ENCODE results near the gene NTF3.

The NTF3 gene

DNA sequence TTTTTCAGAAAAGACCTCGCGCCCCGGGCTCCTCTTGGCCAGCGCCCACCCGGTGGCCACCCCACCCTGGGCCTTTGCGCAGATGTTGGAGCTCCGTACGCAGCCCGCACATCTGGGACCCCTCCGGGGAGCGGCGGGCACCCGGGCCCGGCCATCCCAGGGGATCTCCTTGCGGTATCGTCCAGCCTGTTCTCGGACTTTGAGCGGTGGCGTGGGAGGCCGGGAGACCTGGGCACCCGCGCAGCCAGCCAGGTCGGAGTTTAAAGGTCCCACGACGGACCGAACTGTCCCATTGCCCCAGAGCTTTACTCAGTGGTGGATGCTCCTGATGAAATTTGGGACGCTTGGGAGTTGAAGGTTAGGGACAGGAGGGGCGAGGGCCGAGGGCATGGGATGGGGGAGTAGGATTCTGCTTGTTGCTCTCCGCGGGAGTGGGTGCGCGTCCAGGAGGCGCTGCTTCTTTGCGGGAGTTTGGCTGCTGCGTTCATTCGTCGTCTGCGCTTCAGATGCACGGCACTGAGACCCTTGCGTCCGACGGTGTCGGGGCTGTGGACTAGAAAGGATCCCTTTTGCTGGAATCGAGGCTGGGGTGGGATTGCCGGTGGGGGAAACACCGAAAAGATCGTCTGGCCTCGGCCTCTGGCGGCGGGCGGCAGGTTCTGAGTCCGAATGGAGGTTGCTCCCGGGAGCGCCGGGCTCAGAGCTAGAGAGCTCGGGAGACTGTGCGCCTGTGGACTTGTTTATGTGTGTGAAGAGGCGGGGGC is 1.4 kb downstream of the NTF3 start:
- no peak for DNase-seq (ENCODE audit: low read depth)

DNA sequence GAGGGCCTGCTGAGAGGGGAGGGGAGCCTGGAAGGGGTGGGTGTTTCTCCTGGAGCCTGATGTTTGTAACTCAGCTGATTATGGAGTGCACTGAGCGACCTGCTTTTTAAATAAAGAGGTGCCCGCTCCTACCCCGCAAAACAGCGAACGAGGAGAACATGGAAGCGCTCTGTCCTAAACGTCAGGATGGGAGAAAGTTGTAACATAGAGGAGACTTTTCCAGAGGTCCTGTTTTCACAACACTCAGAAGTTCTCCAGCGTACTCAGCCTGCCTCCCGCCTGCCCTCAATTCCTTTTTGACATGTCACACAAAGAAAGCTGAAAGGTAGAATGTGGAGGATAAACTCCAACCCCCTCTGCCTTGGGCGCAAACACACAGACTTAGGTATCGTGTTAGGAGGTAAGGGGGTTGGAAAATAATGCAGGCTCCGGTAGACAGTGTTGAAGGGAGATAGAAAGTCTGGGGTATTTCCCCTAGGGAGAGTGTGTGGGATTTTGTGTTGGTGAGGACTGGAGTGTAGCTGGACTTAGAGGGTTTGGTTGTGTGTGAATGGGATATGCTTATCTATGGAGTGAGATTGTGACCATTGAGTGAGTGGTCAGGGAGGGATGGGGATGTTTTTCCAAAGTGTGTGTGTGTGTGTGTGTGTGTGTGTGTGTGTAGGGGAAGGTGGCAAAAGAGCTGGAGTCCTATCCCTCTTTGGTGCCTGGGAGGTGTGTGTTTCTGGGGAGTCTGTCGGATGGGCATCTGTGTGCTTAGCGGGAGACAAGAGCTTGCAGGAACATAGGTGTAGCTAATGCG is 2.1 kb downstream of the NTF3 start:
- no peak for DNase-seq (ENCODE audit: low read depth)
- TF ChIP-seq, protein P1, sequence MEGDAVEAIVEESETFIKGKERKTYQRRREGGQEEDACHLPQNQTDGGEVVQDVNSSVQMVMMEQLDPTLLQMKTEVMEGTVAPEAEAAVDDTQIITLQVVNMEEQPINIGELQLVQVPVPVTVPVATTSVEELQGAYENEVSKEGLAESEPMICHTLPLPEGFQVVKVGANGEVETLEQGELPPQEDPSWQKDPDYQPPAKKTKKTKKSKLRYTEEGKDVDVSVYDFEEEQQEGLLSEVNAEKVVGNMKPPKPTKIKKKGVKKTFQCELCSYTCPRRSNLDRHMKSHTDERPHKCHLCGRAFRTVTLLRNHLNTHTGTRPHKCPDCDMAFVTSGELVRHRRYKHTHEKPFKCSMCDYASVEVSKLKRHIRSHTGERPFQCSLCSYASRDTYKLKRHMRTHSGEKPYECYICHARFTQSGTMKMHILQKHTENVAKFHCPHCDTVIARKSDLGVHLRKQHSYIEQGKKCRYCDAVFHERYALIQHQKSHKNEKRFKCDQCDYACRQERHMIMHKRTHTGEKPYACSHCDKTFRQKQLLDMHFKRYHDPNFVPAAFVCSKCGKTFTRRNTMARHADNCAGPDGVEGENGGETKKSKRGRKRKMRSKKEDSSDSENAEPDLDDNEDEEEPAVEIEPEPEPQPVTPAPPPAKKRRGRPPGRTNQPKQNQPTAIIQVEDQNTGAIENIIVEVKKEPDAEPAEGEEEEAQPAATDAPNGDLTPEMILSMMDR (IDR thresholded peaks at IDR 0.05; ENCODE audit: control insufficient read depth, insufficient read depth, low read depth, low read length, missing control alignments) = no peak

More for the DNA sequence above, 1.4 kb downstream of the NTF3 start:
- peak overlapping the region; percentile 87 for H3K4me3 ChIP-seq (ENCODE audit: control insufficient read depth, low read depth, low read length)
- TF ChIP-seq, protein P1 (IDR thresholded peaks at IDR 0.05; ENCODE audit: control insufficient read depth, insufficient read depth, low read depth, low read length, missing control alignments) = peak; percentile 32

DNA sequence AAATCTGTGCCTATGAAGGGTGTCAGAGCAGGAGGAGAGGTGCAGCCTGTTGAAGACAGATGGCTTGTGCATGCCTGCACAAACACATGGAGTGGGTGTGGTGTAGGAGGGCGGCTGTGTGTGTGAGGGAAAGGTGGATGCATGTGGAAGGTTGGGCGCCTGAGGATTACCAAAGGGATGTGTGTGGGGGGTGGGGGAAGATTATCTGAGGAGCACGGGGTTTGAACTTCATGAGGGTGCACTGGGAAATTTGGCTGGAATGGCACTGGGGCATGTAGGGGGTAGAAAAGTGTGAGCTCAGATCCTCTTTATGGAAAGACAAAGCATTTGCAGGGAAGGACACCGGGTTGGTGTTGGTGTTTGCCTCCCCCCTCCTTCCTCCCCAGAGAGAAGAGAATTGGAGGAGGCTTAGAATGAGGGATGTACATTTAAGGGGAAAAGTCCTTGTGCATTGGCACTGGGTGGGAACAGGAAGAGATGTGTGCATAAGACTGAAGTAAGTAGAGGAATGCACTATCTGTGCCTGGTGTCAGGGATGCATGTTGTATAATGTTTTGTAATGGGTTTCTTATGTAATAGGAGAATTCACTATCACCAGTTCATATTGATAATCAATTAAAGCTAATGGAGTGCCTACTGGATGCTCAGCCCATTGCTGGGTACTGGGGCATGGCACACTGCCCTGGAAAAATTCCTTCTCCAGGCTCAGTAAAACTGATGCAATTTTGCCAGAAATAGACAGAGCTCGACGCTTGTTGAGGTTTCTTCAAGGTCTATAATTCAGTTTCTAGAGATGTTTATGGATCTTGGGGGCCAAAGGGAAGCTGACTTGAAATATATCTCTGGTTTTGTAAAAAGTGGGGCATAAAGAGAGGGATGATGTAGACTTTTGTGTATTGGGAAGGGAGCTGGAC is 3.0 kb downstream of the NTF3 start:
- TF ChIP-seq, protein P1 (IDR thresholded peaks at IDR 0.05; ENCODE audit: control insufficient read depth, insufficient read depth, low read depth, low read length, missing control alignments) = no peak
- no peak for DNase-seq (ENCODE audit: low read depth)

More for the DNA sequence above, 2.1 kb downstream of the NTF3 start:
- H3K4me3 ChIP-seq (ENCODE audit: control insufficient read depth, low read depth, low read length) = peak overlapping the region; percentile 87

DNA sequence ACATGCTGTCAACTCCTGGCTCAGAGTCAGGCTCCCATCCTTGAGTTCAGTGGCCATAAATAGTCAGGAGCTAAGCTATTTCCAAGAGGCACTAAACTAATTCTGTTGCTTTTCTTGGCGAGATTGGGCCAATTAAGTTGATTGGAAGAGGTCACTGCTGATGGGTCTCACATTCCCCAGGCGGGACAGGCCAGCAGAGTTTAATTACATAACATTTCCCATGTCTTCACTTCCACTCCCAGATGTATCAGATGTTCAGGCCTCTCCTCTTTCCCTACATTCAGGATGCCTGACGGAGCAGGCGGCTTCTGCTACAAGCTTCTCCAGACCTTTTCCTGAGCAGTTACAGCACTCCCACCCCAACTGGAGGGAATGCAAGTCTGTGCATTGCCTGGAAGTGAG is 5.3 kb downstream of the NTF3 start:
- TF ChIP-seq, protein P1 (IDR thresholded peaks at IDR 0.05; ENCODE audit: control insufficient read depth, insufficient read depth, low read depth, low read length, missing control alignments) = no peak
- no peak overlapping the region for H3K4me3 ChIP-seq (ENCODE audit: control insufficient read depth, low read depth, low read length)
- DNase-seq (ENCODE audit: low read depth) = no peak

More for the DNA sequence above, 3.0 kb downstream of the NTF3 start:
- no peak overlapping the region; the same call in none of the 2 replicates for H3K4me3 ChIP-seq (ENCODE audit: control insufficient read depth, low read depth, low read length)

DNA sequence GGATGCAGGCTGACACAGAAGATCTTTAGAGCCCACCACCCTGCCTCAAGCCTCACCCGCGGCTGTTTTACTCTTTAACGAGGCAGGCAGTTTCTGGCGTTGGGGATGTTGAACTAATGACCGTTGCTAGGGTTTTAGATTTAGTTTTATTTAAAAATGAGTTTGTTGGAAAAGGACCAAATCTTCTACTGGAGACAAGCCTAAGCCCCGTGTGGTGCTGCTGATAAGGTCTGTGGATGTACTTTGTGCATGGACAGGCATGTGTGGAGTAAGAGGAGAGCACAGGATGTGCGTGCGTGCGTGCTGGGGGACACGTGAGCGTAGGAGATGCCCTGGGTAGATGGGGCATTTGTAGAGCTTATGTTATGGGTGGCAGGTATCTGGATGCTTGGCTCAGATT is 5.7 kb downstream of the NTF3 start:
- H3K4me3 ChIP-seq (ENCODE audit: control insufficient read depth, low read depth, low read length) = no peak overlapping the region
- TF ChIP-seq, protein P1 (IDR thresholded peaks at IDR 0.05; ENCODE audit: control insufficient read depth, insufficient read depth, low read depth, low read length, missing control alignments) = no peak
- no peak for DNase-seq (ENCODE audit: low read depth)

DNA sequence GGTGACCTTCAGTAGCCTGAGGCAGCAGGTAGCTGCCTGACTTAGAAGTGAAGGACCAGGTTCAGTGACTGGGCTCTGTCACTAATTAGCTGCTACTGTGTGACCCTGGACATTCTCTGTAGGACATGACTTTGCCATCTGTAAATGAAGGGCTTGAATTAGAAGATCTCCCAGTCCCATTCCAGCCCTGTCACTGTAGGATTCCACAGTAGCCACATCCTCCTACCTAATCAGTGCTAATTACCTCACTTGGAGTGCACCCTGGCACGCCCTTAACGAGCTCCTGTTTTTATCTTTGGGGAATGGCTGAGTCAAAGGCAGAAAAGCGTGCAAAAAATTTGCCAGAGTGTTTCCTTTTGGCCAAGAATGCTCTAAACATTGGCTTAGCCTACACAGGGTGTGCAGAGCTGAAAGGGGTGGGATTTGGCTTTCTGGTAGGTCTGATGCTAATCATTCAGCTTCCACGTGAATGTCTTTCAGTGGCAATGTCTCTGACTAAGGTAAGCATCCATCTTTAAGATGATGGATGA is 6.8 kb downstream of the NTF3 start:
- TF ChIP-seq, protein P1 (IDR thresholded peaks at IDR 0.05; ENCODE audit: control insufficient read depth, insufficient read depth, low read depth, low read length, missing control alignments) = no peak
- no peak overlapping the region for H3K4me3 ChIP-seq (ENCODE audit: control insufficient read depth, low read depth, low read length)
- DNase-seq (ENCODE audit: low read depth) = no peak
